GM18508 (cell line): Measurements from ENCODE around the gene CNST.
"Not testable (repeated sequence)": the region's sequence is repeated elsewhere in the genome, so short reads cannot be mapped to it uniquely, and the experiment has no call there.

Experiments
- ATAC-seq: cut with Tn5 transposase; IDR thresholded peaks from one replicate; pipeline ENCODE4 v1.9.1; 2021; ENCODE audit warnings: moderate number of reproducible peaks; ENCODE audit not compliant: insufficient read depth, unreplicated experiment

CNST gene

DNA sequence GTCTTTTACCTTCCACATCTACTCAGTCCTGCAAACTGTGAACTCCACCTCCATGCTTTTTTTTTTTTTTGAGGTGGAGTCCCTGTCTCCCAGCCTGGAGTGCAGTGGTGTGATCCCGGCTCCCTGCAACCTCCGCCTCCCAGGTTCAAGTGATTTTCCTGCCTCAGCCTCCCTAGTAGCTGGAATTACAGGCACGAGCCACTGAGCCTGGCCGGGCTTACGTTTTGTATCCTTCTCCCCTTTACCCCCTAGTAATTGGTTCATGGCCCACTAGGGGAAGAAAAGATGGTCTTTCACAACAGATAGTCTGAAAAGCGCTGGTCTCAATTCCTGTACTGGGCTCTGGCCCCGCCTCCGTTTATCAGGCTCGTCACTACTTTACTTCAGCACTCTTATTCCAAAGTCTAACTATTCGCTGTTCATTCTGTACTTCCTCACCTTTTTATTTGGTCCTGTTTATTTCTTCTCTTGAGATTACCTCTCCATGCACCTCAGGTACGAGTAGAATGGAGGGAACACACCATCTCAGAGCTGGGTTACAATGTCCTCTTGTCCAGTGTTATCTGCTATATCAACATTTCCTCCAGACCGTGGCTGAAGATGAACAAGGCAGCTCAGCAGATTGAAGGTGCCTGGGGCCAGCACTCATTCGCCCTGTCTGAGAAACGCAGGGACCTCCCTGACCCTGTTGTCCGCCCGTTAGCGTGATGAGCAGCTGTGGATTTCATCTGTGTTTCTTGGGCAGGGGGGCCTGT lies 16.2 kb downstream of the CNST start:
- ATAC-seq, result no peak

DNA sequence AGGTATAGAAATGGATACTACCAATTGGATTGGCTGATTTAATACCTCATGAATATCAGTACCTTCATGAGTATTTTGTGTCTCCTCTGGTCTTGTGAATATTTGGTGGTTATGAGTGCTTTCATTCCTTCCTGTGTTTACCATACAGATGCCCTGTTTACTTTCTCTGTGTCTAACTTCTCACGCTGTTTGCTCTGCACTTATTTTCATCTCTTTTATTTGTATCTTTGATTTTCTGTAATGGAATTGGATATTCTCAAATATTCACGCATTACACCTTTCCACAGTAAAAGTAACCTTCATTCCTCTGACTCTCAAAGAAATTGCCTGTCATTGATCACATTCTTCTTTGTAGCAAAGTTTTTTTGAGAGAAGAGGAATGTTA lies 16.8 kb downstream of the CNST start:
- no peak for ATAC-seq

DNA sequence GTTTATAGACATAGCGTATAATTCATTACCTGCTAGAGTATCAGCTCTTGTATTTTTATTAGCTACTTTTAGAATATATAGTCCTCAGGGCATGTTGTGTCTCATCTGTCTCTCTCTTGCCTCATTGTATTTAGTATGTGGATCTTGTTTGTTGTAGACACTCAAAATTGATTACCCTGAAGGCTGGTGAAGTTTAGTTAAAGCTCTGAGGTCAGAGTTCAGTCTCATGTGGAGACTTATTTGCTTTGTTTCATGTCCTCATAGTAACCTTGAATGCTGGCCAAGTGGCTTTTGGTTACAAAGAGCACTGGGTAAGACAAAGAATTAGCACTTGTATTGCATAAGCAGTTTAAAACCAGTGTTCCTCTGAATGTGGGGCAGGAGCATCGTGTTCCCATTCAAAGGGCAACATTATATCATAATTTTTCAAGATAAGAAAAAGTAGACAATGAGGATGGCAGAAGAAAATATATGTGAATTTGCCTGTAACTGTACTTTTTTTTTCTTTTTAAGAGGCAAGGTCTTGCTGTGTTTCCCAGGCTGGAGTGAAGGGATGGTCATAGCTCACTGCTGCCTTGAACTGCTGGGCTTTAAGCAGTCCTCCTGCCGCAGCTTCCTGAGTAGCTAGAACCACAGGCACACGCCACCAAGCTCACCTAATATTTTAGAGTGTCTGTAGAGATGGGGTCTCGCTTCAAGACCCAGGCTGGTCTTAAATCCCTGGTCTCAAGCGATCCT lies 17.4 kb downstream of the CNST start:
- no peak for ATAC-seq

DNA sequence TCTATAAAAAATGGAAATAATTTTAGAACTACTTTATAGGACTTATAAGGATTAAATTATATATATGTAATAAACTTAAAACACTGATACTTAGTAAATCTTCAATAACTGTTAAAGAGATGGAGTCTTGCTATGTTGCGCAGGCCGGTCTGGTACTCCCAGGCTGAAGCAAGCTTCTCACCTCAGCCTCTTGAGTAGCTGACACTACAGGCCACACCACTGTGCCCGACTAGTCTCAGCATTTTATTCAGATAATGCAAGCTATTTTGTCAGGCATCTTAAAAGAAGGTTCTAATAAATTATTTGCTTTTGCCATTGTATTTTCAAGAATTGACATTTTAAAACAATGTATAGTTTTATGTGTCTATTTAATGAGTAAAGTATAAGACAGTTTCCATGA lies 20.8 kb downstream of the CNST start:
- ATAC-seq, result no peak

DNA sequence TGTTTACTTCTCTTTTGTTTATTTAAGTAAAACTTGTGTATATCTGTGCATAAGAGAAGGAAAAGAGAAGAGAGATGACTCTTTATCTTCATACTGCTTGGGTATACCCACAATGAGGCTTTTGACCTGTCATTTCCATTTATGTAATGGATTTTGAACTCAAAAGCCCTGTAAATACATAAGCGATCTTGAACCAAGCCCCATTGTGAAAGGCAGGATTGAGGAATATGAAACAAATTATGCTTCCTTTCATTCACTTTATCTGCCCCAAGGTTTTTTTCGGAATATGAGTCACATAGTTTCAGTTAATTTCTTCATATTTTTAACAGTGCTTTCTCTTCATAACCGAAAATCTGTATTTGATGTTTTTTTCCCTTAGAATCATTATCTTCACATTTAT lies 21.4 kb downstream of the CNST start:
- no peak for ATAC-seq

DNA sequence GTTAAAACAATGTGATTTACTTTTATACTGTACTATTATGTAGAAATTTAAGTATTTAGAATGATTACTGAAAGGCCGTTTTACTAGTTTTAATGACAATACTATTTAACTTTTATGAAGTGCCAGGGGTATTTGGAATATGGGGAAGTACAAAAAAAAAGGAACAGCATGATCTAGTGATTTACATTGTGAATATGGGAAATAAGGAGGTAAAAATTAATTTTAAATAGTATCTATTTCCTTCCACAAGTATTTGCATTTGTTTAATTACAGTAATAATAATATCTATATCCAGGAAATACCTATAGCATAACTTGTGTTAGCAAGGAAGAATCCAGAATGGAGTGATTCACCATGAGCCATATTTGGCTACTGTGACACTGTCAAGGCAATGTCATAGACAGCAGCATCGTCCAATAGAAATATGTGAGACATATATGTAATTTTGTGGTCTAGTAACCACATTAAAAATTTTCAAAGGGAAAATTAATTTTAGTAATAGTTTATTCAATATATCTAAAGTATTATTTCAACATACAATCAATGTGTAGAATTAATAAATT lies 22.0 kb downstream of the CNST start:
- ATAC-seq, result no peak

DNA sequence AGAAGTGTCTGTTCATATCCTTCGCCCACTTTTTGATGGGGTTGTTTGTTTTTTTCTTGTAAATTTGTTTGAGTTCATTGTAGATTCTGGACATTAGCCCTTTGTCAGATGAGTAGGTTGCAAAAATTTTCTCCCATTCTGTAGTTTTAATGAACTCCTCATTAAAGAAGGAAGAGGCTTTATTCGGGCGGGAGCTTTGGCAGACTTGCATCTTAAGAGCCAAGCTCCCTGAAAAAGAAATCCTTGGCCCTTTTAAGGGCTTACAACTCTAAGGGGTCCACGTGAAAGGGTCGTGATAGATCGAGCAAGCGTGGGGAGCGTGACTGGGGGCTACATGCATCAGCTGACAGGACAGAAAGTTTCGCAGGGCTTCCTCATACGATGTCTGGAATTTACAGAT lies 23.7 kb downstream of the CNST start:
- not testable (repeated sequence) for ATAC-seq

DNA sequence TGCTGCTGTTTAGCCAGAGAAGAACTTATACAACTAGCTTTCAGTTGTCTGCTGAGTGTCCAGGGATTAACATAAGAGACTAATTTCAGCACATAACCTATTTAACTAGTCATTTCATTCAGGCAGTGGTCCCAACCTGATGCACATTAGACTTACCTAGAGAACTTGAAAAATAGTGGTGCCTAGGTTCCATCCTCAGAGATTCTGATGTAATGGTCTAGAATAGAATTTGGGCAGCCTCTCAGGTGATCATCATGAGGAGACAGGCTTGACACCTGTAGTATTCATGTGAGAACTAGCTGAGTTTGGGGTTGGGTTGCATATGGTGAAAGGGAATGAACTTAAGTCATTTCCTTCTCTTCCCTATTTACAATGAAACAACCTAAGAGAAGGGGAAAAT lies 24.8 kb downstream of the CNST start:
- ATAC-seq, result no peak

DNA sequence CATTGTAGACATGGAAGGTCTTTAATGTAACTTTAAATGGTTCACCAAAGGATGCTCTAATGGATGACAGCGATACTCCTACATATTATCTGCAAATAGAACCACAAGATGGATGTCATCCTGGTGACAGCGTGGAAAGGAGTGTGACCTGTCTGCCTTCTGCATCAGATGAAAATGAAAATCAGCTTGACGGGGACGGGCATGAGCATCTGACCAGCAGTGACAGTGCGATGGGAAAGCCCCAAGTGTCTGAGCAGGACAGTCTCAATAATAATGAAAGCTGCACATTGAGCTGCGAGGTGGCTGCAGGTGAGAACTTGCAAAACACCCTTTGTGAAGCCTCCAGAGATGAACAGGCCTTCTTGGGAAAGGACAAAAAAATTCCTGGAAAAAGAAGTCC lies 25.2 kb downstream of the CNST start:
- peak; percentile 95 for ATAC-seq

DNA sequence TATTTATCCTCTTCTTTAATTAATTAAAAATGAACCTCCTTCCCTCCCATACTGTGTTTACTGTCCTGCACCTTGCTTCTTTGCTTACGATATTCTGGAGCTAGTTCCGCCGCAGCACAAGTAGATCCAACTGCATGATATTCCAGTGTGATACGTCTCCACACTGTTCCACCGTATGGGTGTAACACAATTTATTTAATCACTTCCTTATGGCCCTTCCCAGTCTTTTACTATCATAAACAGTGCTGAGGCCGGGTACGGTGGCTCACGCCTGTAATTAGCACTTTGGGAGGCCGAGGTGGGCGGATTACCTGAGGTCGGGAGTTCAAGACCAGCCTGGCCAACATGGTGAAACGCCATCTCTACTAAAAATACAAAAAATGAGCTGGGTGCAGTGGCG lies 25.7 kb downstream of the CNST start:
- no peak for ATAC-seq

DNA sequence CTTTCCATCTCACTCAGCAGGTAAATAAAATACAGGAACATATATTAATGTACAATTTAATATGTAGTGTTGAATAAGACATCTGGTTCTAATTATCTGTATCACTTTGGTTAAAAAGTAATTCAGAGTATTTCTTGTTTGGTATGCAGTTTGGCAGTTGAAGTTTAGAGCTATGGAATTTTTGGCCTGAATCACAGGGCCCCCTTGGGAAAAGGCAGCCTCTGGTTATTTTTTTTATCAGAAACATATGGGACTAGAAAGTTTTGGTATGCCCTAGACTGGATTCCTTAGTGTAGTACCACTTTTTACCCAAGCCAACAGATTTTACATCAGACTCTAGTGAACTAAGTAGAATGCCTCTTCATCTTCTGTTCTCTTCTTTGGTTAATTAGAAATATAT lies 26.4 kb downstream of the CNST start:
- ATAC-seq, result no peak

DNA sequence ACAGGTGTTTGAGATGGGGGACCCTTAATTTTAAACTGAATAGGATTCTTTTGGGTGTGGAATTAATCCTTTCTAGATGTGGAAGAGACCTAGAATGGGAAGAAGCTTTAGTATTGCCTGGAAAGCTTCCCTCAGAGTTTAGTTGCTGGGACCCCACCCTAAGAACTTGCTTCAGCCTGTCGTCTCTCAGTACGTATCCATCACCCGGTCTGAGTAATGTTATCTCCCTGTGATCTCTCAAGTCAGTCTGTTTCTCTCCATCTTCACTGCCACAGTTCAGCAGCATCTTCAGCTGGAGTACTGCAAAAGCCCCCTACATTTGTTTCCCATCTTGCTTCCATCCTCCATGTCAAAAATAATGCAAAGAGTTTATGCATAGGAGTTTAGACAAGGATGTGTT lies 28.9 kb downstream of the CNST start:
- no peak for ATAC-seq

DNA sequence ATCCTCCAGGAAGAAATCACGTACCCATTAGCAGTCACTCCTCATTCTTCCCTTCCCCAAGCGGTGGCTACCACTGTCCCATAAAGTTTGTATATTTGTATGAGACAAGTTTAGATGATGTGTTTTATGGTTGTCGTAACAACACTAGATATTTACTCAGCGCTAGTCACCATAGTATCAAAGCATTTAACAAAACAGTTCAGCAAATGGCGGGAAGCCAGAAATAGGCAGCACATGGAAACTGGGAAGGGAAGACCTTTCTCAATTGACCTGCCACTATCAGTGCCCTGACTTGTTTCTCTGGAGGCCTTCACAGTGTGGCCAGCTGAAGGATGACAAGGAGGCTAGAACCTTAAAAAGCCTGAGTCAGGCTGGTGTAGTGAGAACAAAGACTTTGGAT lies 31.1 kb downstream of the CNST start:
- no peak for ATAC-seq

DNA sequence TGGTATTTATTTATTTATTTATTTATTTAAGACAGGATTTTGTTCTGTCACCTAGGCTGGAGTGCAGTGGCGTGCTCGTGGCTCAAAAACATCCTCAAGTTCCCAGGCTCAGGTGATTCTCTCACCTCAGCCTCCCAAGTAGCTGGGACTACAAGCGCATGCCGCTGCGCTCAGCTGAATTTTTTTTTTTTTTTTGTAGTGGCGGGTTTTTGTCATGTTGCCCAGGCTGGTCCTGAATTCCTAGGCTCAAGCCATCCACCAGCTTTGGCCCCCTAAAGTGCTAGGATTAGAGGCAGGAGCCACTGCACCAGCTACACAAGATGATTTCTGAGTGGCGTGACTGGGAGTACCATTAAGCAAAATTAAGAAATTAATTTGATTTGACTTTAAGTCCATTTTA lies 31.7 kb downstream of the CNST start:
- no peak for ATAC-seq

DNA sequence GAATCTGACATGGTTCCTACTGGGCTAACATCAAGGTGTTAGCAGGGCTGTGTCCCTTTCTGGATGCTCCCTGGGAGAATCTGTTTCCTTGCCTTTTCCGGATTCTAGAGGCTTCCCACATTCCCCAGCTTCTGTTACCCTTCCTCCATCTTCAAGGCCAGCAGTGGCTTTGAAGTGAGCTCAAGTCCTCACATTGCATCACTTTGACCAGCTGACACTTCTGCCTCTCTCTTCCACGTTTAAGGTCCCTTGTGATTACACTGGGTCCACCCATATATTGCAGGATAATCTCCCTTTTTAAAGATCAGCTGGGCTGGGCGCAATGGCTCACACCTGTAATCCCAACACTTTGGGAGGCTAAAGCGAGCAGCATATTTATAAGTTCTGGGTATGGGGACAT lies 33.1 kb downstream of the CNST start:
- no peak for ATAC-seq

DNA sequence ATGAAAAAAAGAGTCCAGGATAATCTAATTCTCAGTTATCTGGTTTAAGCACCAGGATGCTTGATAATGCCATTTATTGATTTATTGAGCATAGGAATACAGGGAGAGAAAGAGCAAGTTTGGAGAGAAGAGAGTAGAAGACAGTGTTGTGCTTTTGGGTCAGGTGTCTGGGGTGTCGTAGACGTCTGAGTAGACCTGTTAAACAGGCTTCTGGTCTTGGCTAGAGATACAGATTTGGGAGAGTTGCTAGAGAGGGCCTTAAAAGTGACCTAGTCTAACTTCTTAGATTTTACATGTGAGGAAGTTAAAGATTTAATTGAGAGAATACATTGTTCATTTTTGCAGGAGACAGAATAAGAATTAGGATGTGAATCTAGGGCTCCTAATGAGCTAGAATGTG lies 34.3 kb downstream of the CNST start:
- ATAC-seq, result no peak

DNA sequence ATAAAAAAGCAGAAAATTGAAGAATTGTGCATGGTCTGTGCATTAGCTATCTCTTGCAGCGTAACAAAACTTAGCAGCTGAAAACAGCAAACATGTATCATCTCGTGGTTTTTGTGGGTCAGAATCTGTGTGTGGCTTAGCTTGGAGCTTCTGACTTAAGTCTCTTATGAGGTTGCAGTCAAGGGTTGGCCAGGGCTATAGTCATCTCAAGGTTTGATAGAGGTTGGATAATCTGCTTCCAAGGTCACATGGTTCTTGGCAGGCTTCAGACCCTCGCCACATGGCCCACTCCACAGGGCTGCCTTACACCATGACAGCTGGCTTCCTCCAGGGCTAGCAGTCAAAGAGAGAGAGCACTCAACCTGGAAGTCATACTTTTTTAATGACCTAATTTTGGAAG lies 35.9 kb downstream of the CNST start:
- ATAC-seq, result no peak

DNA sequence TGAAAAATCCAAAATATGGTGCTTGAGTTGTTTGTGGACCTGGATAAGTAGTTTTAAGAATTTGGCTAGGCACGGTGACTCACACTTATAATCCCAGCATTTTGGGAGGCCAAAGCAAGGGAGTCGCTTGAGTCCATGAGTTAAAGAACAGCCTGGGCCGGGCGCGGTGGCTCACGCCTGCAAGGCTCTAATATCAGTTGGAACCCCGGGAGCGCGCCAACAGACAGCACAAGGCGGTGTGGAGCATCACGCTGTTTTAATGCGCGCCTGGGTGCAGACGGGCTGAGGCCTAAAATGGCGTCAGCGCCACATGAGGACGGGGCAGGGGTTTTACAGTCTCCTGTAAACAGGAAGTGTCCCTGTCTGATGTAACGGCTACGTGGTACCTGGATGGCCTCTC lies 39.0 kb downstream of the CNST start:
- ATAC-seq, result not testable (repeated sequence)

DNA sequence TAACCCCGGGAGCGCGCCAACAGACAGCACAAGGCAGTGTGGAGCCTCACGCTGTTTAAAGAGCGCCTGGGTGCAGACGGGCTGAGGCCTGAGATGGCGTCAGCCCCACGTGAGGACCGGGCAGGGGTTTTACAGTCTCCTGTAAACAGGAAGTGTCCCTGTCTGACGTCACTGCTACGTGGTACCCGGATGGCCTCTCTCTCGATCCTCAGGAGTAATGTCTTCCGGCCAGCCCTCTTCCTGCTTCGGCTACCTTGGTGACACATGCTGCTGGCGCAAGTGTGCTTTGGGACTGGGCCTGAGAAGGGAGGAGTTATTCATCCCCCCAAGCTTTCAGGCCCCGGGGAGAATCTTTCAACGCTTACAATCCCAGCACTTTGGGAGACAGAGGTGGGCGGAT lies 41.2 kb downstream of the CNST start:
- ATAC-seq, result no peak

DNA sequence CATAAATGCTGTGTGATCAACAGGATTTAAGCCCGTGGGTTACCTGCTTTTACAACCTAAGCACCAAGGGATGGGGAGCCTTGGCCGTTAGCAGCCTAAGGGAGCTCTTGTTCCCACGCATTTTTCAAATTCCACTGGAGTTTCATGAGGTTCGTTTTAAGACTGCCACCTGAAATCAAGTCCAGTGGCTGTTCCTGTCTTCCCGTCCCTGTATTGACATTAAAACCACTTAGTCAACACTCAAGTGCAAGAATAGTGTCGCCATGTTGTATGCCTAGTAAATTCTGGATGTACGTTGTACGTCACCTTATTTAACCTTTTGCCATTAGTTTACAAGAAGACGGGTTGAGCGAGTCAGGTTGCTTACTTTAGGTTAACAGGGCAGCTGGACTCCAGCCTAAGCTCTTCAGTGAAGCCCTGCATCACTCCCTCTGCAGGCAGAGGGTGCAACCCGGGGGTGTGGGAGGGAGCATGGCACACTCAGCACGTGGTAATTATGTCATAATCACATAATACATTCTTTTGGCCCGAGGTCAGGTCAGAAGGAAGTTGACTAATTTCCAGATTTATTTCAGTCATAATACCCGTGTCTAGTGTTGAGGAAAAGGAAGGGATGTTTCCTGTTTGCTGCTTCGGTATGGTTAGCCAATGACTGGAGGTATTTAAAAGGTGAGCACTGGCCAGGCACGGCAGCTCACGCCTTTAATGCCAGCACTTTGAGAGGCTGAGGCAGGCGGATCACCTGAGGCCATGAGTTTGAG lies 42.5 kb downstream of the CNST start:
- peak; percentile 51 for ATAC-seq

DNA sequence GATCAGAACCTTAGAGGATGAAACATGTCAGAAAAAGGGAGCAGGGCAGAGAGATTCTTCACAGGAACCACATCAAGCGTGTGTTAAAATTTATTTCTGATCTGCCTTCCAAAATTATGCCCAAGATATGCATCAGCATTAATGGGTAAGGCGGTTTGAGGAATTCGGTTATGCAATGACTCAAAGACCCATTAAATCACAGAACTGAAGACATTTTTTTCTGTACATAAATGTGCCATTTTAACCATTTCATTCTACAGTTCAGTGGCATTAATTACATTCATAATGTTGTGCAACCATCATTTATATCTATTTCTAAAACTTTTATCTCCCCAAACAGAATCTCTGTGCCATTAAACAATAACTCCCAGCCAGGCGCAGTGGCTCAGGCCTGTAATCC lies 43.4 kb downstream of the CNST start:
- ATAC-seq, result no peak
